HL-60/S4 treated with retinoic acid at 250 ng/mL for 4 days and 3 days (cell line): Measurements from ENCODE around the gene CCDC120.

Experiments used
- in situ Hi-C: fragments of 300-500 bp; cut with MboI; formaldehyde crosslinking; loops from 2 replicates; pipeline ENCODE4 v1.7.0; 2022; ENCODE audit warnings: low sequenced_read_pairs

The CCDC120 gene

GRCh38 chrX:49061916-49062315 lies 3.1 kb downstream of the CCDC120 start:
- in situ Hi-C loops: no loop called here

- in situ Hi-C loops: no loop called here
Observed at GRCh38 chrX:49063715-49064114, 4.9 kb downstream of the CCDC120 start.

GRCh38 chrX:49064303-49064702 lies 5.5 kb downstream of the CCDC120 start:
- in situ Hi-C loops: no loop called here

GRCh38 chrX:49064735-49065134 lies 5.9 kb downstream of the CCDC120 start:
- in situ Hi-C loops: no loop called here

- in situ Hi-C loops: no loop called here
Observed at GRCh38 chrX:49066278-49066677, 7.5 kb downstream of the CCDC120 start.

- in situ Hi-C loops: no loop called here
Observed at GRCh38 chrX:49066690-49067089, 7.9 kb downstream of the CCDC120 start.

- in situ Hi-C loops: no loop called here
Observed at GRCh38 chrX:49067285-49068120, 8.7 kb downstream of the CCDC120 start.

- in situ Hi-C loops: no loop called here
Observed at GRCh38 chrX:49069038-49069437, 10.2 kb downstream of the CCDC120 start.

- in situ Hi-C loops: no loop called here
Observed at GRCh38 chrX:49070988-49071387, 12.2 kb downstream of the CCDC120 start.

- in situ Hi-C loops: no loop called here
Observed at GRCh38 chrX:49071877-49072711, 13.3 kb downstream of the CCDC120 start.

GRCh38 chrX:49072712-49073095 lies 13.9 kb downstream of the CCDC120 start:
- in situ Hi-C loops: no loop called here

- in situ Hi-C loops: no loop called here
Observed at GRCh38 chrX:49073601-49074575, 15.1 kb downstream of the CCDC120 start, which contains the start of gene PRAF2. Gene PRAF2 (minus strand): TSS chrX:49074002. CDS start chrX:49073987, 15 bp downstream.

GRCh38 chrX:49075347-49075746 lies 16.5 kb downstream of the CCDC120 start:
- in situ Hi-C loops: no loop called here

GRCh38 chrX:49077941-49078340 lies 19.1 kb downstream of the CCDC120 start:
- in situ Hi-C loops: no loop called here

GRCh38 chrX:49079489-49080428 lies 21.0 kb downstream of the CCDC120 start, which contains the start of gene WDR45:
Gene WDR45 (minus strand): TSS chrX:49079887. CDS start chrX:49078095, 1,792 bp downstream.
- in situ Hi-C loops: no loop called here

- in situ Hi-C loops: no loop called here
Observed at GRCh38 chrX:49082271-49082871, 23.6 kb downstream of the CCDC120 start.

GRCh38 chrX:49089553-49089952 lies 30.8 kb downstream of the CCDC120 start:
- in situ Hi-C loops: no loop called here

- in situ Hi-C loops: no loop called here
Observed at GRCh38 chrX:49096419-49096818, 37.6 kb downstream of the CCDC120 start.
